ENCODE results near the gene EARS2.
"Not testable (repeated sequence)": the region's sequence is repeated elsewhere in the genome, so short reads cannot be mapped to it uniquely, and the experiment has no call there.

DNA sequence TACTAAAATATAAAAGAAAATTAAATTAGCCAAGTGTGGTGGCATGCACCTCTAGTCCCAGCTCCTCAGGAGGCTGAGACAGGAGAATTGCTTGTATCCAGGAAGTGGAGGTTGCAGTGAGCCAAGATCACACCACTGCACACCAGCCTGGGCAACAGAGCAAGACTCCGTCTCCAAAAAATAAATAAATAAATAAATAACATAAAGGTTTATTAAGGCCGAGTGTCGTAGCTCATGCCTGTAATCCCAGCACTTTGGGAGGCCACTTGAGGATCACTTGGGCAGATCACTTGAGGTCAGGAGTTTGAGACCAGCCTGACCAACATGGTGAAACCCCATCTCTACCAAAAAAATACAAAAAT, 16.4 kb downstream of the EARS2 start:
- not testable (repeated sequence) for TF ChIP-seq POLR2A (IDR thresholded peaks at IDR 0.05)
- TF ChIP-seq, protein P1, sequence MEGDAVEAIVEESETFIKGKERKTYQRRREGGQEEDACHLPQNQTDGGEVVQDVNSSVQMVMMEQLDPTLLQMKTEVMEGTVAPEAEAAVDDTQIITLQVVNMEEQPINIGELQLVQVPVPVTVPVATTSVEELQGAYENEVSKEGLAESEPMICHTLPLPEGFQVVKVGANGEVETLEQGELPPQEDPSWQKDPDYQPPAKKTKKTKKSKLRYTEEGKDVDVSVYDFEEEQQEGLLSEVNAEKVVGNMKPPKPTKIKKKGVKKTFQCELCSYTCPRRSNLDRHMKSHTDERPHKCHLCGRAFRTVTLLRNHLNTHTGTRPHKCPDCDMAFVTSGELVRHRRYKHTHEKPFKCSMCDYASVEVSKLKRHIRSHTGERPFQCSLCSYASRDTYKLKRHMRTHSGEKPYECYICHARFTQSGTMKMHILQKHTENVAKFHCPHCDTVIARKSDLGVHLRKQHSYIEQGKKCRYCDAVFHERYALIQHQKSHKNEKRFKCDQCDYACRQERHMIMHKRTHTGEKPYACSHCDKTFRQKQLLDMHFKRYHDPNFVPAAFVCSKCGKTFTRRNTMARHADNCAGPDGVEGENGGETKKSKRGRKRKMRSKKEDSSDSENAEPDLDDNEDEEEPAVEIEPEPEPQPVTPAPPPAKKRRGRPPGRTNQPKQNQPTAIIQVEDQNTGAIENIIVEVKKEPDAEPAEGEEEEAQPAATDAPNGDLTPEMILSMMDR (IDR thresholded peaks at IDR 0.05): not testable (repeated sequence)

Measured in ovary (tissue), 3 donors.